Spinal cord (tissue), 10 donors: ENCODE results near the gene CCDC83. TPM values are rescaled to one million over a fixed set of nuclear protein-coding genes. Genes with fewer than 3 reads are reported as not detected.
"Not testable (repeated sequence)": the region's sequence is repeated elsewhere in the genome, so short reads cannot be mapped to it uniquely, and the experiment has no call there.

Experiments
- DNase-seq, 6 donors: peaks; one replicate each; pipeline versions ENCODE4 v3.0.0 to v3.0.0-alpha.2; 2013 to 2015; ENCODE audit warnings: low spot score in 6 of 6, low read depth in 4 of 6
- H3K27ac ChIP-seq: one replicate; pipeline ENCODE4 v1.5.1; 2013; ENCODE audit warnings: low read depth, low read length, control low read depth
- H3K27me3 ChIP-seq: one replicate; pipeline ENCODE4 v1.6.1; 2013; ENCODE audit warnings: low read length; ENCODE audit not compliant: control insufficient read depth, insufficient read depth
- H3K36me3 ChIP-seq: one replicate; pipeline ENCODE4 v1.6.1; 2013; ENCODE audit warnings: low read length; ENCODE audit not compliant: control insufficient read depth, insufficient read depth
- H3K4me1 ChIP-seq: one replicate; pipeline ENCODE4 v1.6.1; 2013; ENCODE audit warnings: low read length; ENCODE audit not compliant: control insufficient read depth, insufficient read depth
- H3K4me3 ChIP-seq: one replicate; pipeline ENCODE4 v1.5.1; 2013; ENCODE audit warnings: low read depth, low read length, control low read depth
- H3K9me3 ChIP-seq: one replicate; pipeline ENCODE4 v1.6.1; 2013; ENCODE audit warnings: low read length; ENCODE audit not compliant: control insufficient read depth, insufficient read depth
- WGBS: methylation state at CpG from one replicate; pipeline ENCODE4 v1.1.5; 2013; ENCODE audit warnings: missing lambda C conversion rate; ENCODE audit not compliant: insufficient coverage; 5-methylcytosine and 5-hydroxymethylcytosine counted together
- polyA plus RNA-seq, 2 donors: library from polyadenylated mRNA; unstranded; fragments of 120-200 nt; gene quantifications; one replicate each; pipeline ENCODE4 v1.2.1, GENCODE V29; 2013; ENCODE audit not compliant: insufficient read length in 2 of 2
- total RNA-seq, 2 donors: library from RNA; depleted of rRNA in 1 of 2; stranded (reverse); fragments of 120-200 nt in 1 of 2; fragments of >200 nt in 1 of 2; gene quantifications; one replicate each; pipeline versions ENCODE4 v1.2.3 to v1.2.4, GENCODE V29; 2013 to 2014
- donor health status: healthy.

Gene CCDC83
- total and polyA plus RNA-seq, 4 donors, result not detected

GRCh38 chr11:85946221-85946620 is 91.0 kb downstream of the CCDC83 start:
- H3K27me3 ChIP-seq, result no peaks in the 10 kb centered on the region
- H3K27ac ChIP-seq, result no peak overlapping the region
- no peaks in the 10 kb centered on the region for H3K9me3 ChIP-seq
- no peaks in the 10 kb centered on the region for H3K36me3 ChIP-seq
- DNase-seq, result no peak
- no peaks in the 10 kb centered on the region for H3K4me1 ChIP-seq
- no peak overlapping the region for H3K4me3 ChIP-seq

- peak in 1 of 6 donors; percentile 46 for DNase-seq
- H3K4me3 ChIP-seq, result no peak overlapping the region
- no peaks in the 10 kb centered on the region for H3K27me3 ChIP-seq
- 86% methylated on average over 1 of the region's 5 CpGs for WGBS
- no peaks in the 10 kb centered on the region for H3K36me3 ChIP-seq
- no peaks in the 10 kb centered on the region for H3K4me1 ChIP-seq
- peaks cover 2% of the 10 kb centered on the region for H3K9me3 ChIP-seq
- H3K27ac ChIP-seq, result peak overlapping the region; percentile 3
Measured at GRCh38 chr11:85947431-85948272, 92.5 kb downstream of the CCDC83 start.

- no peaks in the 10 kb centered on the region for H3K36me3 ChIP-seq
- no peaks in the 10 kb centered on the region for H3K27me3 ChIP-seq
- no peak for DNase-seq
- H3K4me1 ChIP-seq, result no peaks in the 10 kb centered on the region
- no peak overlapping the region for H3K27ac ChIP-seq
- peaks cover 2% of the 10 kb centered on the region for H3K9me3 ChIP-seq
- no CpG with 5 or more reads among the region's 2 CpGs for WGBS
- H3K4me3 ChIP-seq, result no peak overlapping the region
Measured at GRCh38 chr11:85948884-85949283, 93.7 kb downstream of the CCDC83 start.

- H3K27ac ChIP-seq, result no peak overlapping the region
- WGBS, result no CpG with 5 or more reads among the region's 1 CpG
- H3K4me1 ChIP-seq, result no peaks in the 10 kb centered on the region
- H3K27me3 ChIP-seq, result no peaks in the 10 kb centered on the region
- no peak for DNase-seq
- H3K36me3 ChIP-seq, result peaks cover 5% of the 10 kb centered on the region
- H3K9me3 ChIP-seq, result peaks cover 2% of the 10 kb centered on the region
- no peak overlapping the region for H3K4me3 ChIP-seq
Measured at GRCh38 chr11:85949798-85950197, 94.6 kb downstream of the CCDC83 start.

GRCh38 chr11:85950317-85951048 is 95.3 kb downstream of the CCDC83 start:
- no peak overlapping the region for H3K27ac ChIP-seq
- no peaks in the 10 kb centered on the region for H3K27me3 ChIP-seq
- H3K9me3 ChIP-seq, result peaks cover 2% of the 10 kb centered on the region
- peaks cover 7% of the 10 kb centered on the region for H3K36me3 ChIP-seq
- WGBS, result 91% methylated on average over 1 of the region's 8 CpGs
- no peak for DNase-seq
- no peak overlapping the region for H3K4me3 ChIP-seq
- no peaks in the 10 kb centered on the region for H3K4me1 ChIP-seq

- Histone ChIP-seq H3K36me3 (peaks cover 7% of the 10 kb centered on the region), H3K27ac (no peak overlapping the region), H3K4me3 (no peak overlapping the region), H3K9me3 (peaks cover 2% of the 10 kb centered on the region), H3K4me1 (no peaks in the 10 kb centered on the region), H3K27me3 (no peaks in the 10 kb centered on the region)
- no peak for DNase-seq
- 89% methylated on average over 2 of the region's 4 CpGs for WGBS
Measured at GRCh38 chr11:85951049-85951405, 95.8 kb downstream of the CCDC83 start.

- H3K27me3 ChIP-seq, result no peaks in the 10 kb centered on the region
- no peak overlapping the region for H3K27ac ChIP-seq
- WGBS, result no CpG with 5 or more reads among the region's 3 CpGs
- H3K9me3 ChIP-seq, result peaks cover 2% of the 10 kb centered on the region
- no peak for DNase-seq
- H3K4me3 ChIP-seq, result no peak overlapping the region
- peaks cover 10% of the 10 kb centered on the region for H3K36me3 ChIP-seq
- no peaks in the 10 kb centered on the region for H3K4me1 ChIP-seq
Measured at GRCh38 chr11:85951428-85952107, 96.4 kb downstream of the CCDC83 start.

GRCh38 chr11:85952108-85952485 is 96.9 kb downstream of the CCDC83 start:
- H3K27ac ChIP-seq, DNase-seq, H3K9me3 ChIP-seq, H3K4me3 ChIP-seq, H3K4me1 ChIP-seq, H3K27me3 ChIP-seq: not testable (repeated sequence)
- peaks cover 12% of the 10 kb centered on the region for H3K36me3 ChIP-seq
- no CpG with 5 or more reads among the region's 7 CpGs for WGBS

- H3K27ac ChIP-seq, result no peak overlapping the region
- no peak overlapping the region for H3K4me3 ChIP-seq
- peaks cover 12% of the 10 kb centered on the region for H3K36me3 ChIP-seq
- no peaks in the 10 kb centered on the region for H3K27me3 ChIP-seq
- WGBS, result no CpG with 5 or more reads among the region's 2 CpGs
- DNase-seq, result no peak
- H3K9me3 ChIP-seq, result peaks cover 2% of the 10 kb centered on the region
- no peaks in the 10 kb centered on the region for H3K4me1 ChIP-seq
Measured at GRCh38 chr11:85953491-85954143, 98.4 kb downstream of the CCDC83 start.
